Chondrocyte (in vitro differentiated cells): ENCODE data around the gene RHOC. TPM values are rescaled to one million over a fixed set of nuclear protein-coding genes. Genes with fewer than 3 reads are reported as not detected.

Experiments used
- DNase-seq: peaks from one replicate; pipeline ENCODE4 v3.0.0; 2021; ENCODE audit warnings: mixed read lengths, low spot score
- H3K27ac Mint-ChIP-seq: one replicate; pipeline ENCODE4 v1.8.0; 2021; ENCODE audit warnings: mild to moderate bottlenecking, moderate library complexity, mixed read lengths; ENCODE audit not compliant: unreplicated experiment
- H3K27me3 Mint-ChIP-seq: 2 replicates; pipeline ENCODE4 v1.8.0; 2021; ENCODE audit warnings: low read depth, mixed read lengths
- H3K36me3 Mint-ChIP-seq: 2 replicates; pipeline ENCODE4 v1.8.0; 2021; ENCODE audit warnings: low read depth, mixed read lengths
- H3K4me1 Mint-ChIP-seq: 2 replicates; pipeline ENCODE4 v1.8.0; 2021; ENCODE audit warnings: low read depth, mild to moderate bottlenecking, mixed read lengths
- H3K4me3 Mint-ChIP-seq: one replicate; pipeline ENCODE4 v1.8.0; 2021; ENCODE audit warnings: mild to moderate bottlenecking, moderate library complexity, mixed read lengths; ENCODE audit not compliant: unreplicated experiment
- H3K9me3 Mint-ChIP-seq: 2 replicates; pipeline ENCODE4 v1.8.0; 2021; ENCODE audit warnings: low read depth, mixed read lengths
- total RNA-seq: library from RNA; stranded (reverse); gene quantifications from 3 replicates; pipeline ENCODE4 v1.2.1, GENCODE V29; 2021
- TF ChIP-seq, protein P1 (sequence below): fragments of 200-600 bp; sonication (generic); IDR thresholded peaks from 2 replicates; pipeline ENCODE4 v1.5.0; 2021; ENCODE audit warnings: antibody characterized with exemption, mild to moderate bottlenecking, moderate library complexity

The RHOC gene
- total RNA-seq, 1 donor from 2014 or later = 446 TPM

DNA sequence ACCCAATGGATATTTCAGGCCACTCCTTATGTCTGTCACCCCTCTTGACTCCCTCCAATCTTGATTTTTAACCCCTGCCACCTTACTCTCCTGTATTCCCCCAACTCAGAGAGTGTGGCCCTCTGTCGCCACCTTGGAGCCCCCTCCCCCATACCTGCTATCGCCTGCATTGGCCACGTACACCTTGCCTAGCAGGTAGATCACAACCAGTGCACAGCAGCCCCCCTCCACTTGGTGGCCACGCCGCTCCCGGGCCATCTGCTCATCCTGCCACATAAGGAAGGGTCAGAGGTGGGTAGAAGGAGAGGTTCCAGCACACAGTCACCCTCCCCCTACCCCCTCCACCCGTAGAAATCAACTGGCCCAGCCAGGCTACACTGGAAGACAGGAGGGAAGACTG is 5.3 kb upstream of the RHOC start:
- Mint-ChIP-seq H3K4me3 (no peak overlapping the region), H3K27ac (no peak overlapping the region), H3K36me3 (no peaks in the 10 kb centered on the region), H3K9me3 (no peaks in the 10 kb centered on the region), H3K27me3 (no peaks in the 10 kb centered on the region), H3K4me1 (peaks cover 26% of the 10 kb centered on the region)
- TF ChIP-seq, protein P1, sequence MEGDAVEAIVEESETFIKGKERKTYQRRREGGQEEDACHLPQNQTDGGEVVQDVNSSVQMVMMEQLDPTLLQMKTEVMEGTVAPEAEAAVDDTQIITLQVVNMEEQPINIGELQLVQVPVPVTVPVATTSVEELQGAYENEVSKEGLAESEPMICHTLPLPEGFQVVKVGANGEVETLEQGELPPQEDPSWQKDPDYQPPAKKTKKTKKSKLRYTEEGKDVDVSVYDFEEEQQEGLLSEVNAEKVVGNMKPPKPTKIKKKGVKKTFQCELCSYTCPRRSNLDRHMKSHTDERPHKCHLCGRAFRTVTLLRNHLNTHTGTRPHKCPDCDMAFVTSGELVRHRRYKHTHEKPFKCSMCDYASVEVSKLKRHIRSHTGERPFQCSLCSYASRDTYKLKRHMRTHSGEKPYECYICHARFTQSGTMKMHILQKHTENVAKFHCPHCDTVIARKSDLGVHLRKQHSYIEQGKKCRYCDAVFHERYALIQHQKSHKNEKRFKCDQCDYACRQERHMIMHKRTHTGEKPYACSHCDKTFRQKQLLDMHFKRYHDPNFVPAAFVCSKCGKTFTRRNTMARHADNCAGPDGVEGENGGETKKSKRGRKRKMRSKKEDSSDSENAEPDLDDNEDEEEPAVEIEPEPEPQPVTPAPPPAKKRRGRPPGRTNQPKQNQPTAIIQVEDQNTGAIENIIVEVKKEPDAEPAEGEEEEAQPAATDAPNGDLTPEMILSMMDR = no peak
- peak; percentile 65 for DNase-seq

DNA sequence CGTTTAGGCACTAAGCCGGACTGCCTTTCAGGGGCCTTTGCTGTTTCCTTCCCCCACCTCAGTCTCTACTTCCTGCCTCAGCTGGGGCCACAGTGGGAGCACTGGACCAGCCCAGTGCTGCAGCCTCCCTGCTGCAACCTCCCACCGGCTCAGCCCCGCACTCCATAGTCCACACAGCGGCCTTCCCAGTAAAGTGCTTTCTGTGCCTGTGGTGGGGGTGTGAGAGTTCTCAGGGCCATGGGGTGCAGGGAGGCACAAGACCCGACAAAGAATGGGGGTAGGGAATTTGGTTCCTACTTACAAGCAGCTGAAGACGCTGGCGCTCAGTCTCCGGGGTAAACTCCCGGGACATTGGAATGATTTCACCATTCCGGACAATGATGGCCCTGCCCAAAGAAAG is 4.7 kb upstream of the RHOC start:
- no peaks in the 10 kb centered on the region for H3K9me3 Mint-ChIP-seq
- DNase-seq = peak; percentile 62
- peaks cover 26% of the 10 kb centered on the region for H3K4me1 Mint-ChIP-seq
- no peak overlapping the region for H3K27ac Mint-ChIP-seq
- H3K4me3 Mint-ChIP-seq = no peak overlapping the region
- H3K36me3 Mint-ChIP-seq = no peaks in the 10 kb centered on the region
- H3K27me3 Mint-ChIP-seq = no peaks in the 10 kb centered on the region
- TF ChIP-seq, protein P1 = no peak

DNA sequence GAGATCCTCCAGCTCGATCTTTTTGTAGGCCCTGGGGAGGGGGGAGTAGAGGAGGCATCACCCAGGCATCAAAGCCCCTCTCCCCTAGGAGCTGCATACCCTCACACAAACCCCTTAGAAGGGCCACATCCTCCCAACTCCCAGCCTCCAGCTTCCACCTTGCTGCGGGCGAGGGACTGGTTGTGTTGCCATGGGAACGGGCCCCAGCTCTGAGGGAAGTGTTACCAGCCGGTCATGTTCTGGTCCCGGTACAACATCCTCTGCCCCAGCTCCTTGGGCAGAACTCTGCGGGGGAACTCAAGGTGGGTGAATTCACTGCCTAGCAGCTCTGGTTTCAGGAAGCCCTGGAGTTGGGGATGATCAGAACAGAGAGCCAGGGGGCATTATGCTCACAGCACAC is 4.1 kb upstream of the RHOC start:
- Mint-ChIP-seq H3K36me3 (no peaks in the 10 kb centered on the region), H3K4me1 (peaks cover 22% of the 10 kb centered on the region), H3K27ac (no peak overlapping the region), H3K9me3 (no peaks in the 10 kb centered on the region), H3K27me3 (no peaks in the 10 kb centered on the region), H3K4me3 (no peak overlapping the region)
- TF ChIP-seq, protein P1 = no peak
- DNase-seq = no peak

DNA sequence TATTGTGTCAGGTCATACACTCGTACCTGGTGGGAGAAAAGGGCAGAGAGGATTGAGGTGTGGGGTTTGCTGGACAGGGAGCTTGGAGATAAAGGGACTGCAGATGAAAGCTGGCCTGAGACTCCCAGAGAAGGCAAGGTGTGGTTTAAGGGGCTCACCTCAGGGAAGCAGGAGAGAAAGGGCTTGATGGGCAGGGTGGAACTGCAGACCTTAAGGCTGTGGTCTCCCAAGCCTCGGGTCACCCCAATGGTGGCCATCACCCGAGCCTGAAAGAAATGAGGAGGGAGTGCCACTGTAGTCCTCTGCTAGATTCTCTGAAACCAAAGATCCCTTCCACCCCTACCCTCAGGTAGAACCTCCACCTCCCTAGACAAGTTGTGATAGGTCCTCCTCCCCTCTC is 3.7 kb upstream of the RHOC start:
- TF ChIP-seq, protein P1 = no peak
- Mint-ChIP-seq H3K27ac (no peak overlapping the region), H3K4me1 (peaks cover 20% of the 10 kb centered on the region), H3K4me3 (no peak overlapping the region), H3K36me3 (no peaks in the 10 kb centered on the region), H3K27me3 (no peaks in the 10 kb centered on the region), H3K9me3 (no peaks in the 10 kb centered on the region)
- DNase-seq = no peak

DNA sequence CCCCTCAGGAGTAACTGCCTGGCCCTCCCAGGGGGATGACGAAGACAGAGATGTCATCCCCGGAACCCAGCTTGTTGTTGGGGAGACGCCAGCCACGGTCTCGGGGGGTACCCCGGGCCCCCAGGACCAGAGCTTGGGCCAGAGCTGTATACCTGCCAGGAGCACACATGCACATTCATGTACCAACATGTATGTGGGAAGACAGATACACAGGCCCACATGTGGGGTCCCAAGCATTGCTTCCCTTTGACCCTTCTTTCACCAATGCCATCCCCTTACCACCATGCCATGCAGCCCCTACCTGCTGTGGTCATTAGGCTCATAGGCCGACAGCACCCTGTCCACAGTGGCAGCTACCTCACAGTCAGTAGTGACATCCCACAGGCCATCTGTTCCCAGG is 3.2 kb upstream of the RHOC start:
- H3K9me3 Mint-ChIP-seq = no peaks in the 10 kb centered on the region
- H3K27me3 Mint-ChIP-seq = no peaks in the 10 kb centered on the region
- H3K4me1 Mint-ChIP-seq = peaks cover 23% of the 10 kb centered on the region
- no peak overlapping the region for H3K27ac Mint-ChIP-seq
- H3K36me3 Mint-ChIP-seq = no peaks in the 10 kb centered on the region
- no peak overlapping the region for H3K4me3 Mint-ChIP-seq
- DNase-seq = no peak
- TF ChIP-seq, protein P1 = no peak
